Limb (tissue), 2 donors: Measurements from ENCODE around the gene UROS.
A peak's percentile ranks its signal among the peaks of the same experiment; 100 is the strongest.

Experiments
- DNase-seq, 2 donors: peaks; one replicate each; pipeline ENCODE4 v3.0.0-alpha.2; 2016; ENCODE audit errors: extremely low spot score in 2 of 2

The UROS gene

DNA sequence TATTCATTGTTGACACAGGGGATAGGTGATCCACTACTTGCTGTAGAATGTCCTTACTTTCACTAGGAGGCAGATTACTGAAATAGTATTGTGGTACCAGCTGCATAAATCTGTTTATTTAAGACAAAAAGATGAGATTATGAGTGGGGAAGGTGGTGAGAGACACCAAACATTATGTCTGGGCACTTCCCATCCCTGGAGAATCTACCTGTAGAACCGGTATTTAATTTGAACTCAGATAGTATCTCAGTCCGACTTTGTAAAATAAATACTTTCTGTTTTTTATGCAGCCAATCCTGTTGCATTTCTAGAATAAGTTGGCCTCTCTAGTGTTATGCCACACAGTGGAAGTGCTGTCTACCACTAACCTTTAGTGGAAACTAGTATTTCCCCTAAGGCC lies 13.7 kb upstream of the UROS start:
- DNase-seq = no peak

DNA sequence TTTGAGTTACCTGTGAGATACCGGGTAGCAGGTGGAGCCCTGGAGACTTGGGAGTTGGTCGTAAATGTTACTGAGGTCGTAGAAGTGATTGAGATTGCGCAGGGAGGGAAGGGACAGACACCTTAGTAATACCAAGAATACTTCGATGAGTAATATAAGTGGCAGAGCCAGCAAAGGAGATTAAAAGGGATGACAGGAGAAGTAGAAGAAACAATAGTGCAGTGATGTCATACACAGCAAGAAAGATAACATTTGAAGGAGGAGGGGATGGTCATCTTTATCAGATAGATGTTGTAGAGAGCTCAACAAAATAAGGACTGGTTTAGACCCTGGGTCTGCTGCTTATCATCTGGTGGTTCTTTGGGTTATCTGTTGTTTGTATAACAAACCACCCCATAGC lies 5.3 kb upstream of the UROS start:
- DNase-seq = no peak

DNA sequence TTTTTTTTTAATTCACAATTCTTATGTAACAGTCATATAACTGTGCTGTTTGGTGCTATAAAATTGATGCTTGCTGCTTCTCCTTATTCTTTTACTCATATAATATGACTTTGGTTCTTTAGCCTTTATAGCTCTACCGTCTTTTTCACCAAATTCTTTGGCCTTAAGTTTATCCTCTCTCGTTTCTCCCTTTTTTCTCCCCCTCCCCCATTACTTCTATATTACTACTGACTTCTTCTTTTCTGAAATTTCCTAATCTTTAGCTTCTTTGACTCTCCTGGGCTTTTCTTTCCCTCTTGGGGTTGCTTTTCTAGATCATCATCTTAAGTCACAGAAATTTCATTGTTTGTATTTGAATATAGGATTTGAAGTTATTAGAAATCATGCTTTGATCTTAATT lies 4.1 kb upstream of the UROS start:
- no peak for DNase-seq

DNA sequence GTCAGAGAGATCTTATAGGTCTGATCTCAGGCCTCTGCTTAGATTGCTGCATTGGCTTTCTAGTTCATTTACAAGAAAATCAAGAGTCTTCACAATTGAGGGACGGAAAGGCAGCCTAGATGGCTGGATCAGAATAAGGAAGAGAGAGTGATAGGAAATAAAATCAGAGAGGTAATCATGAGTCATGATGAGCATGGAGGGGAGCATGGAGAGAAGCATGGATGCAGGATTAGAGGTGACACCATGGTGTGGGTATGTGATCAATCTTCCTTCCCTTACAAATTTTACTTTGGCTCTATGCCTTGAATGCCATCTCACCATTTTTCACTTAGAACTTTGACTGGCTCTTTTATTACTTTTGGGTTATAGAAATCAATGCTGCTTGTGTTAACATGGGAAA lies 1.7 kb upstream of the UROS start:
- no peak for DNase-seq

DNA sequence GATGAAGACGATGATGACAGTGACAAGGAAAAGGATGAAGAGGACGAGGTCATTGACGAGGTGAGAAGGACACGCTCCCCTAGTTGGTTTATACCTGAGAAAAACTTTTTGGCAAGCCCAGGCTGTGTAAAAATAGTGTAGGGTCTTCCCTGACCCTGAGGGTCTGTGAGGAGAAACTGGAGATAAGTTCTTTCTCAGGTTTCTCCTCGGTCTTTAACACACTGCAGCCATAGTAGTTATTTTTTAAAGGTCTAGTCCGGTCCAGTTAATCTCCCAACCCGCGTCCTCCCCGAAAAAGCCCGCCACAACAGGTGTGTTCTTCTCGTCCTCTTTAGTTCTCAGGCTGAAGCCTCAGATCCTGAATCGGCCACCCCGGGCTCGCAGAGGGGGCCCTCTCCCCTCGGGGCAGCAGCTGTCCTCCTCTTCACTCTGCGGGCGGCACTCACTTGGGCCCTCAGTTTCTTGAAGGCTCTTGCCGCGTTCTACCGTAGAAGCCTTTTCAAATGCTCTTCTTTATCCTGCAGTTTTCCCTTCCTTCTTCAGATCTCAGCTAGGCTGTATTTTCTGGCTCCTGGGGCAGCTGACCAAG lies 699 bp upstream of the UROS start:
- DNase-seq = peak in 1 of 2 donors; percentile 41

DNA sequence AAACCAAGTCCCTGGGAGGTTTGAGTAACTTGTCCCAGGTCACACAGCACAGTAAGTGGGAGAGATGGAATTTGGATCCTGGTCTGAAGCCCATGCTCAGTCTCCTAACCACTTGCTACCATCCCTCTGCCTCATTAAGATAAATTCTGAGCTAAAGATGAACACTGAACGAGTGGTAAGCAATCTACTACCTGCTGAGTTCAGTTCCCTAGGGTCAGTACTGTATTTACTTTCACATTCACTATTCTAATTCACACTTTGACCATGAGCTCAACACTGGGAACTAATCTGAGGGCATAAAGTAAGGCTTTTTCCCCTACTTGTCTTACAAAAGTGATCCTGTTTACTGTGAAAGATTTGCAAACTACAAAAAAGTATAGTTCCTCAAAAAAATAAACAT lies 2.4 kb downstream of the UROS start:
- no peak for DNase-seq

DNA sequence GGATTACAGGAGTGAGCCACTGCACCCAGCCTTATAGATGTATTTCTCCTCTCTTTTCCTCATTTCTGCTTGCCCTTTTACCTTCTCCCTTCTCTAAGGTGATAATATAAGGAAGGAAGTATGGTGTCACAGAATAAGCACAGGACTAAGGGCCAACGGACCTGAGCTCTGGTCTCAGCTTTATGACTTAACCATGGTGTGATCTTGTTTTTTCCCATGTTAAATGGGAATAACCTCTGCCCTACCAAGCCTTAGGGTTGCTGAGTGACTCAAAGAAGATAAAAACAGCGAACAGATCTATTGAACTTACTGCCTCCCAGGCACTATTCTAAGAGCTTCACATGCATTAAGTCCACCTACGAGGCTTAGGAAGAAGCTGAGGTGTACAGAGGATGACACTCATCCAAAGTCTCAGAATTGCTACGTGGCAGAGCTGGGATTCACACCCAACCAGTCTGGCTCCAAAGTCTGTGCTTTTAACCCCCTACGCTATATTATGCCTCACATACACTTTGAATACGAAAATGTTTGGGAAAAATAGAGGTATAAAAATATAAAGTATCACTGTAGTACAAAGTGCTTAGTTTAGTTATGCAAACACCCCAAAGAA lies 5.6 kb downstream of the UROS start:
- DNase-seq = no peak

DNA sequence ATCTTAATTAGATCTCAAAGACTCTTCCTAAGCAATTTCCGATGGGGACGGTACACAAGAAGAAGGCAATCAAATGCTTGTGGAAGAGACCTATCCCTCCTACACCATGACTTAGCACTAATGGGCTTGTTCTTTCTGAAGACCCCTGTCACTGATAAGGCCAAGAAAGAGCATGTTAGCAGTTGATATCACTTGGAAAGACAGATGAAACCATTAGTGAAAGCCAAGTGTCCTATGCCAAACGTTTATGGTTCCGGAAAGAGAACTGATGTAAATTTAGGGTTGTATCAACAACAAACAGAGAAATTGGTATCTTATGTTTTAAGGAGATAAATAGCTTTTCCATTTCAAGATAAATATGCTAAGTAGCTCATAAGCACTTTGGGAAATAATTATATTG lies 6.5 kb downstream of the UROS start:
- no peak for DNase-seq

DNA sequence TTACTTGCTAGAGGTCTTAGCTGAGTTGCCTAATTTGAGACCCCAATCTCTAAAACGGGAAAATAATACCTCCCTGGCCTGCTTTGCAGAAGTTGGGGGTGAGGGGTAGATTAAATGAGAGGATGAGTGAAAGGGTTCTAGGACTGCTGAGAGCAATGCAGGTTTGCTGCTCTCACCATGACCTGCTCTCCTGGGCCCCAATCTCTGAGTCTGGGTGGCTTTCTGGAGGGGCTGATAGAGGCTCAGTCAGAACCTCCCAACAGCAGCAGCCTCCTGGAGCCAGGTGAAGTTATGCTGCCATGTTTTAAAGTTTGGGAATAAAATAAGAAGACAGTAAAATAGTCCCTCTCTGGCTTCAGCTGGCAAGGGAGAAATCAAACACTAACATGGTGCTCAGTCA lies 7.3 kb downstream of the UROS start:
- no peak for DNase-seq

DNA sequence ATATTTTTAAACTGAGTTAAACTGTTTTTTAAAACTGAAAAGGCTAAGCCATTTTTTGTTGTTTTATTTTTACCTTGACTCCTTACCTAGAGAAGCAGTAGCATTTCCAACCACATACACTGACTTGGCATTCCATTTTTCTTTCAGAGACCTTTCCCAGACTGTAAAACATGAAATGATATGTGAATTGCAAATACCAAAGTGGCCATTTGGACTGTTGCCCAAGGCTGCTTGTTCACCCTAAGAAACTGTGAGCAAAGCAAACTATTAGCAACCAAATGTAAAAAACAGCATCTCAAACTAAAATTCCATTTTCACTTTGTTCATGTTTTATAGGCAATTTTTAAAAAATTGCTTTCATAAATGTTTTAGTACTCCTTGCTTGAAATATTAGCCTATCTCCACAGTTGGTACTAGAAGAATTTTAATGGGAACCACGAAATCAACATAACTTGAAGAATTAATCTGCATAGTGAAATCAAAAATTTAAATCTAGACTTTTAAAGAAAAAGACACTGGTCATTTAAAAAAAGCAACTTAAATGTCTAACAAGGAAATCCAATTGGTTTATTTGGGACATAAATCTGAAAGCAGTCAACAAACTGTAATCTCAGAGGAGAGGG lies 10.8 kb downstream of the UROS start:
- no peak for DNase-seq

DNA sequence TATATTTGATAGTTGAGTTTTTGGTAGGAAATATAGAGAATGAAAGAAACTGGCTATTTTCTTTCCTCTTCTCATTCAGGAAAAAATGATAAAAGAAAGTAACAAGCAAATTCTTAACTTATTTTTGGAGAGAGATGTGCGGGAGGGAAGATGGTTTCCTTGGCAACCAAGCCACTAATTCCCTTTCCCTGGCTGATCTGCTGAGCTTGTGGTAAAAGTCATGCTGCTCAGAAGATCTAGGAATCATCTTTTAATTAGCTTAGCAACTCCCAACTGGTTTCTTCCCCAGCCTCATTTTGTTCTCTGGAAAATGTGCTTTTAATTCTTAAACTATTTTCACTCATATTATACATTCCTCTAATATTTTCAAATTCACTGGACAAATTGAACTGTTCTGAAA lies 11.8 kb downstream of the UROS start:
- DNase-seq = no peak

DNA sequence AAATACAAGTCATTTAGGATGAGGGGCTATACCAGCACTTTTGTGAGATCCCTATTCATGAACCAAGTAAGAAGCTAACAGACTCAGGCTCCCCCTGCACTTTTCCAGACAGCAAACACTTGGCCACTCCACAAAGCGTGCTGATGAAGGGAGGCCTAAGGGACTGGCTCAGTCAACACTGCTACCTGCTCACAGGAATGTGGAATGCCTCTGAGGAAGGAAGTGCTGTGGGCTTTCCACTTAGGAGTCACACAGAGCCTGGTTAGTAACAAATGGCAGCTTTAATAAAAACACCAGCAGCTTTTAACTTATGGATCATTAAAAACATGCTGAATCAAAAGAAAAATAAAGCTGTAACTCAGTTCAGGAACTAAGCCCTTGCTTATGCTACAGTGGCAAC lies 15.0 kb downstream of the UROS start:
- no peak for DNase-seq

DNA sequence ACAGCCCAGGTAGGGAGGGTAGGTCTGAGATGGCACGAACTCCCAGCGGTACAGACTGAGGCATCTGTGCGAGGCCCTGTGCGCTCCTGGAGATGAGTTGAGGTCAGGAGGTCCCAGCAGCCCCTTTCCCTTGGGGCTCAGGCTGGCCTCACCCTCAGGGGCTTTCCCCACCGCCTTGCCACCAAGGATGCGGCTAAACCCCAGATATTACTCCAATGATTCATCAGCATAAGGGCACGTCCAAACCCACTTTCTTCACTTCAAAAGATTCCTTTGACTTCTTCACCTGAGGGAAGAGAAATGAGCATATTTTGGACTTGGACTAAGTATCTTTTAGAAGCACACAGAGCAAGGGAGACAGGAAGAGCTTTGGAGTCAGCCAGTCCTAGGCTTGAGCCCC lies 20.3 kb downstream of the UROS start:
- no peak for DNase-seq

DNA sequence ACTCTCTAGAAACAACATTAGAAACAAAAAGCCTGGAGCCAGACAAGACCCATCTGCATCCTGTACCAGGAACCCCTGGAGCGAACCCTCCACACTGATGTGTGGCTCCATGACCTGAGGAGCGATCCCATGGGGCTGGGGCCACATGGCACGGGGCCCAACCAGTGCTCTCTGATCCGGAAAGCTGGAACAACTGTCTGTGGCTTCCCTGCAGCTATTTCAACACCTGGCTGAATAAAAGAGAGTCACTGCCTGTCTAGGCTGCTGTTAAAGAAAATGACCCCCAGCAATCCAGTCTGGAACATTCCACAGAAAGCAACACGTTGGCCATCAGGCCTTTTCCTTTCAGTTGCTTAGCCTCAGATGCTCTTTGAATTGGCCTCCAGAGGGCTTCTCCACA lies 20.9 kb downstream of the UROS start:
- DNase-seq = no peak

DNA sequence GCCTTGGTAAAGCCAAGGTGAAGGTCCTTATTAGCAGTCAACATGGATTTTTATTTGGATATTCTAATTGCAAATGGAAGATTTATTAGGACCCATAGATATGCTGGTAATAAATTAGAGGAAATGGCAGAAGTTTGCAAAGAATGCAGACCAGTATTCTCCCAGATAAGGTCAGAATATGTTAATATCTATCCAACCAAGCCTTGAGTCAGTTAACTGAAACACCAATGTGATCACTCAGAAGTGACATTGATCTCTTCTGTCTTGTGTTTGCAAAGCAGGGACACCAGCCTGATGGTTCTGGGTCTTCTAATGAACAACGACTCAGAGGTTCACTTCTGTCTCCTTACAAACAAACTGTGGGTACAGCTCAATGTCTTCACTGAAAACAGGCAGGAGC lies 21.5 kb downstream of the UROS start:
- DNase-seq = no peak

DNA sequence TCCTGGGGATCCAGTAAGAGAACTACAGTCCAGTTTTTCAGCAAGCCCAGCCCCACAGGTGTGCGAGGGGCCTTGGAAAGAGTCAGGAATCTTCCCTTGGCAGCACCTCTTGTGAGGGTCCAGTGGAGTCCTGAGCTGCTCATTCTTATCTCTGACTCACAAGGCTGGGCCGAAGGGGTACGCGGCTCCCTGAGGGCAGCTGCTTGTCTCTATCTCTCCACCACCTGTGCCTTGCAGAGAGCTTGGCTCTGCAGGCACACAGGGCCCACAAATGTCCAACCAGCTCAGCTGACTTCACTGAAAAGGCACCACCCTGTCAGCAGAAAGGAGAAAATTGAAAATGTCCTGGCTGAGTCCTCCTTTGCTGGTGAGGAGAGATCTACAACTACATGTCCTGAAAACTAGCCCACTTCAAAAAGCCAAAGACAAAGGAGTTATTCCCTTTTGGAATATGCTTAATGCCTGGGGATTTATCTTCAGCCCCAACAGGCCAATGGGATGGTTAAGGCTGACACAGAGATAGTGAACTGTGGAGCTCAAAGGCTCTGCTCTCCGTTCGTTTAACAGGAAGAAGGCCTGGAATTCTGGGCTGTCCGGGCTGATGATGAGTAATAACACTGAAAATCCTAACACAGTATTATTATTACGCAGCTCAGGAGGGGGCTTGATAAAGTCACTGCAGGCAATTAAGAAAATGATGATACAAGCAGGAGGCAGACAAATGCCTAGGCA lies 23.4 kb downstream of the UROS start:
- DNase-seq = no peak

DNA sequence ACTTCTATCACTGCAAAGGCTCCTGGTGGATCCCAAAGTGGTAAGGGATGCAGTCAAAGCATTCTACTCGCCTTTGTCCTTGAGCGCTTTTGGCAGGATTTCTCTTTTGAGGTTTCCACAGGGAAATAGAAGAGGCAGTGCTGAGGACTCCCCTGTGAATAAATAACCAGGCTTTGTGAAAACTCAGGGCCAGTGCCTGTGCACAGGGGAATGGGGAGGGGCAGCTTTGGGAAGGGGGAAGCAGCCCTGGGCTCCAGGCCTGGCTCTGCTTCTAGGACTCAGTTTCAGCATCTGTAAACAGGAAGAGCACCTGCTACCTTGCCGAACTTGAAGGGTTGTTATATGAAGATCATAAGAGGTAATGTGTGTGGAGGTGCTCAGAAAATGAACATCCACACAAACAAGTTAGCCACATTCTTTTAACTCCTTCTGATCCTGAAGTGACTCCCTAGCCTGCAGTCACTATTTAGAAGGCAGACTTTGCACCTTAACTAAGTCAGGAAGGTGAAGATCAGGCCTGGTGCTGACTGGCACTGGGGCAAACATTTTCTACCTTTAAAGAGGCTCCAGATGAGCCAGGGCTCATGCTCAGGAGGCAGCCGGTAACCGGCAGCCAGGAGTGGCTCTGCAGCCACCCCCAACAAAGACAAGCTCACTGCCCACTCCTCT lies 24.9 kb downstream of the UROS start:
- no peak for DNase-seq

DNA sequence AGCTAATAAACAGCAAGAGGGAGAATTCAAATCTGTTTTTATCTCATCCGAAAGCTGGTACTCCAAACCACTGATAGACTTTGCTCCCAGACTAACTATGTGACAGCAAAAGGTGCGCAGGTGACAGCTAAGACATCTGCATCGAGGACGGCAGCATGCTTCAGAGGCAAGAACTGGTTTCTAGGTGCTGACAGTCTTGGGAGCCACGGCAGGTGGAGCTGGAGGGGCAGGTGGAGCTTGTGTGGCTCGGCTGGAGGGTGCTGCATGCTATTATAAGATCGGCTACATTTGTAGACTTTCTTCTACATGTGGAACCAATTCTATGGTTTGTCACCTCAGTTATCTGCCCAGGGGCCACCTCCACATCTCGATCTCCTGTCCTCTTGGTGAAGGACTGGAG lies 25.6 kb downstream of the UROS start:
- DNase-seq = no peak

DNA sequence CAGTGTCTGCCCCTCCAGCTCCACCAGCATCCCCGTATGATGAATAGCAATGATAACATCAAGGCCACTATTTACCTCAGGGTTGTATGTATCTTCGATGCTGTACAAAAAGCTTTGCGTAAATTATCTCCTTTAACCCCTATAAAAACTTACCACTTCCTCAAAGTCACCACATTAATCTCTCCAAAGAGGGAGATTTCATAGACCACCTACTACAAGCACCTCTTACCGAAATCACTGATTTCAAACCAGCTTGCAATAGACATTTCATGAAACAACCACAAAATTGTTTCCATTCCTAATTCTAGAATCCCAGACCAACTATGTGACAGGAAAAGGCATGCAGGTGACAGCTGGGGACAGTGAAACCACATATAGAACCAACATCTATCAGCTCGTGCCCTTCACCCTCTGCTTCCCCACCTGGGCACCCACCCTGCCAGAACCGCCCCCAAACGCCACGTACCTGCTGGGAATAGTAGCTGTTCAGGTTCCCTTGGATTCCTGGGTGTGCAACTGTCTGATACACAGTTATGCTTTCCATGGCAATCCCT lies 27.3 kb downstream of the UROS start:
- DNase-seq = no peak

DNA sequence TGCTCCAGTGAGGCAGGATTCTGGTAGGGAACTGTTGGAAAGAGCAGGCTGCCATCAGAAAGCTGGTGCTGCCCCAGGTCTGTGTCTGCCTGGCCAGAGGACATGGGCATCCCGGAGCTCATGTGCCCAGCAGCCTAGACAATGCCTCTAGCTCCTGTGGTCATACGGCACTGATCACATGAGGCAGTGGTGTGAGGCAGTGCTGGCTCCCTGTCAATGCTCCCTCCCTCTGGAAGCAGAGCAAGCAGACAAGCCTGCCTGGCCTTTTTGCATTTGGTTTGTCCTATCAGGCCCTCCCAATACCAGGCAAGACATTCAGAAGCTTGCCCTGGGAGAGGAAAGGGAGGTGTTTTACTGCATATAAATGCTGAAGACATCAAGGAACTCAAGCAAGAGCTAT lies 27.9 kb downstream of the UROS start:
- no peak for DNase-seq

DNA sequence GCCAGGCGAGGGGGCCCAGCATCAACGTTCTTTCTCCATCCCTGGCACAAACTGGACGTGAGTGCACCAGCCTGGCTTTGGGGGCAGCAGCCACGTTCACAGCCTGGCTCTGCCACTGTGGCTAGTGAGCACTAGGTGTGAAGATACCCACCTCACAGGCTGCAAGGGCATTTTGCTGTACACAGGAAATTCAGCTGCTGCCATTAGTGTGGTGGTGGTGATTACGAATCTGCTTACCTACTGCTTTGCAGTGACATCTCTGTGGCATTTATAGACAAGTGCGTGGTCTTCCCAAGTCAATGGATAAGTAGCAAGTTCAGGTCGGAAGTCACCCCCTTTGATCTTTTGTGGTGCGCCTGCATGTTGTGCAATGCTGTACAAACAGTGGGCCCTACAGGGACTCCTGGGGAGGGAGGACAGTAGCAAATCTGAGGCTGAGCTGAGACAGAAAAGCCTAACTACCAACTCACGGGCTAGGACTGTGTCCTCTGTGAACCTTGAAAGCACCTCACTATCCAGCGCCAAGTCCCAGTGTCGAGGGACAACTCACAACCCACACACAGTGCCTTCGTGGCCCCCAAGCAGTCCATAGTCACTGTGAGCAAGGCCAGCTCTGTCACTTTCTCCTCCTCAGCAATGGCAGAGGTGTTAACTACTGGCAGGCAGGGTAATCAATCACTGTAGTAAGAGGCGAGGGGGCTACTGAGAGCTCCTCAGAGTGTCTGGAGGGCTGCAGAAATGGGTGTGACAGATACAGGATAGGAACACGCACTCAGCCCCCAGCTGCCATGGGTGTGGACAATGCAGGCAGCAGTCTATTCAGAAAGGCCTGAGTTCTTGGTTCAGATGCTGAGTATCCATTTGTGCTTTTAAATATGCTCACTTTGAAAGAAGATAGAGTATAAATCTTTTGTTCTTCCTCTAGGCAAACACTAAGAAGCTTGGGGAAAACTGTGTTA lies 30.4 kb downstream of the UROS start:
- DNase-seq = no peak
